Amygdala (tissue), 56 donors: ENCODE measurements around the gene ARHGAP21.
"Not testable (repeated sequence)": the region's sequence is repeated elsewhere in the genome, so short reads cannot be mapped to it uniquely, and the experiment has no call there.

ENCODE experiments used
- DNase-seq, 56 donors: peaks; one replicate each; lab custom pipeline; 2025; lab: John Stamatoyannopoulos, UW

ARHGAP21 gene

GRCh38 chr10:24723788-24724380 is at the start of gene ARHGAP21:
Gene ARHGAP21 (minus strand): TSS chr10:24723887. CDS start chr10:24721899, 1,988 bp downstream.
- peak in 51 of 56 donors; percentile 26 to 87 (median 70) for DNase-seq

GRCh38 chr10:24771943-24772694 is 48.4 kb upstream of the ARHGAP21 start:
- DNase-seq = no peak

DNA sequence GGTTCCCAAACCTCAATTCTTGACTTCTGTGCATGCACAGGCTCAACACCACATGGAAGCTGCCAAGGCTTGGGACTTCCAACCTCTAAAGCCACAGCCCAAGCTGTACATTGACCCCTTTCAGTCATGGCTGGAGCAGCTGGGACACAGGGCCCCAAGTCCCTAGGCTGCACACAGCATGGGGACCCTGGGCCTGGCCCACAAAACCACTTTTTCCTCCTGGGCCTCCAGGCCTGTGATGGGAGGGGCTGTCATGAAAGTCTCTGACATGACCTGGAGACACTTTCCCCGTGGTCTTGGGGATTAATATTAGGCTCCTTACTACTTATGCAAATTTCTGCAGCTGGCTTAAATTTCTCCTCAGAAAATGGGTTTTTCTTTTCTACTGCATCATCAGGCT is 41.3 kb upstream of the ARHGAP21 start:
- not testable (repeated sequence) for DNase-seq

GRCh38 chr10:24762966-24763623 is 39.4 kb upstream of the ARHGAP21 start:
- DNase-seq = no peak

DNA sequence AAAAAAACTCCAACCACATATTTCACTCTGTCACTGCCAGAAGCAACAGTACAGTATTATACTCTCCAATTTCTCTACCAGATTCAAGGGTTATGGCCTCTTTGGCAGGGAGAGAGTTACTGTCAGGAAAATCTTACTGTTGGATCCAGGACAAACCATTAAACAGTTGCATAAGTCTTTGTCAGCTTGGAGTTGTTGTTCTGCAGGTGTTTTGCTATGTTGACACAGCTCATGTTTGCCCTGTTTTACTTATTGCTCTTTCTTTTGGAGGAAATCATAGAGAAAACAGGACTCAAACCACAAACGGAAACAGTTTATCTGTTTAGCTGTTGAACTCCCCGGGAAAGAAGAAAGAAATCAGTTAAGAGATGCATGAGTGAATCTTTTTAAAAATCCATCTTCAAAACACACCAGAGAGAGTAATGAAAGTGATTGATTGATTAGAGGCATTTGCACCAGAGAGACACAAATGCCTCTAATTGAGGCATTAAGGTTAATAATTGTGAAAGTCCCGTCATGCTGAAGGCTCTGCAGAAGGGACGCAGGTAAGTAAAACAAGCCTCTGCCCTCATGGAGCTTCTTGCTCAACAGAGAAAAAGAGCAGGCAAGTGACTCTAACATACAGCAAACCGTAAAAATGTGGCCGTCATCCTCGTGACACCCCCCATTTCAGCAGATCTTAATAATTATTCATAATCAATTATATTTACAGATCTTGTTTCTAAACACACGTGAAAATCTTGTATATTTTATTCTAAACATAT is 38.7 kb upstream of the ARHGAP21 start:
- no peak for DNase-seq

GRCh38 chr10:24759672-24760071 is 36.0 kb upstream of the ARHGAP21 start:
- DNase-seq = no peak

DNA sequence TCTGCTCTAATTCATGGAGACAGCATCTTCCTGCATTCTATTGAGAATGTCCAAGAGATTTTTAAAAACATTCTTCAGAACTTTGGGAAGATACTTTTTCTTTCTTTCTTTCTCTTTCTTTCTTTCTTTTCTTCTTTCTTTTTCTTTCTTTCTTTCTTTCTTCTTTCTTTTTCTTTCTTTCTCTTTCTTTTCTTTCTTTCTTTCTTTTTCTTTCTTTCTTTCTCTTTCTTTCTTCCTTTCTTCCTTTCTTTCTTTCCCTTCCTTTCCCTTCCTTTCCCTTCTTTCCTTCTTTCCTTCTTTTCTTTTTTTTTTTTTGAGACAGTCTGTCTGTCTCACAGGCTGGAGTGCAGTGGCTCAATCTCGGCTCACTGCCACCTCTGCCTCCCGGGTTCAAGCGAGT is 34.6 kb upstream of the ARHGAP21 start:
- not testable (repeated sequence) for DNase-seq

DNA sequence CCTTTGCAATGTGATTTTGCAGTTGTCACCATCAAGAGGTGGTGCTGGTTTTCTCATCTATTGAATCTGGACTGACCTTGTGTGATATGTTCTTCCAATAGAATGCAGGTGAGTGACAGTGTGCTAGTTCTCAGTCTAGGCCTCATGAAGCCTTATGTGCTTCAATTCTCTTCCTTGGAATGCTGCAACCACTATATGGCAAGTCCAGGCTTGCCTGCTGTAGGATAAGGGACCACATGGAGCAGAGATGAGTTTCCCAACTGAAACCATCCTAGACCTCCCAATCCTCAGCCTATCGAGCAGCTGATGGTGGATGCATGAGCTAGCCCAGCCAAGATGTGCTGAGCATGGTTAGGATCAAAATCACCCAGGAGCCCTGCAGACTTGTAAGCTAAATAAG is 32.6 kb upstream of the ARHGAP21 start:
- DNase-seq = no peak

- DNase-seq = no peak
These were observed 28.0 kb upstream of the ARHGAP21 start for GRCh38 chr10:24751716-24752115.

DNA sequence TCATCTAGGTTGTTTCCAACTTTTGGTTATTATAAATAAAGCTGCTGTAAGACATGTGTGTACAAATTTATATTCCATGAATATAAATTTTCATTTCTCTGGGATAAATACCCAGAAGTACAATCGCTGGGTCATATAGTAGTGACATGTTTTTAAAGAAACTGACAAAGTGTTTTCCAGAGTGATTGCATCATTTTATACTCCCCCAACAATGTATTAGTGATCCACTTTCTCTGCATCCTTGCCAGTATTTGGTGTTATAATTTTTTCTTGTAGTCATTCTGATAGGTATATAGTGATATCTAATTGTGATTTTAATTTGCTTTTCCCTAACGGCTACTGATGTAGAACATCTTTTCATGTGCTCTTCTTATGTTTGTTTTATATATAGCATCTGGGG is 27.0 kb upstream of the ARHGAP21 start:
- DNase-seq = no peak

GRCh38 chr10:24748214-24748613 is 24.5 kb upstream of the ARHGAP21 start:
- DNase-seq = no peak

GRCh38 chr10:24744946-24745345 is 21.3 kb upstream of the ARHGAP21 start:
- peak in 6 of 56 donors; percentile 2 to 38 (median 20) for DNase-seq

DNA sequence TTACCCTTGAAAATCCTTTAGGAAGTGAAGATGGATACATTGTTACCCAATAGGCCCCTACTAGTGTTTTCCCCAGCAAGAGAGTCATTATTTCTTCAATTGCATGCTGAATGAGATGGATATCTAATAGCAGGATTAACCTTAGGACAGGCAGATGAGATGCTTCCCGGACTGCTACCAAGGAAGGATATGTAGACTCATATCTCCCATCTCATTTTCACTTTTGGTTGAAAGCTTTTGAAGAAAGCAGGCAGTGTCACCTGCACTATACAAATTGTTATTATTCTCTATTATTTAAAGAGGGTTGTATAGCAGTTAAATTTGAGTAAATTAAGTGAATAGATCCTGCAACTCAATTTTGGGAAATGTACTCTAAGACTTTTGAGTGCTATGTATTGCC is 17.0 kb upstream of the ARHGAP21 start:
- no peak for DNase-seq

DNA sequence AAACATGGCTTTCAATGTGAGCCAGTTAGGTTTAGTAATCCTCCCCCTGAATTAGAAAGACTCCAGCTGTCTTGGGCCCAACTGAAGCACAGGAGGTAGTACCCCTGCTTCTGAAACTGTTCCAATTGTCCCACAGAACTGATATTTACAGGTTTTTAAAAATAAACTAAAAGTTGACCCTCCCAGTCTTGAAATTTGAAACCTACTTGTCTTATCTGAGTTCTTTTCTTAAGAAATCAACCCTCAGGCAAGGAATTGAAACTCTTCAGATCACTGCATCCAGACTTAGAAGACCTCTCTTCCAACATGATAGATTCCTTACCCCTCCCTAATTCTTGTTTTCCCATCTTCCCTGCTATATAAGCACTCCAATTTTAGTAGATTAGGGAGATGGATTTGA is 13.3 kb upstream of the ARHGAP21 start:
- no peak for DNase-seq

DNA sequence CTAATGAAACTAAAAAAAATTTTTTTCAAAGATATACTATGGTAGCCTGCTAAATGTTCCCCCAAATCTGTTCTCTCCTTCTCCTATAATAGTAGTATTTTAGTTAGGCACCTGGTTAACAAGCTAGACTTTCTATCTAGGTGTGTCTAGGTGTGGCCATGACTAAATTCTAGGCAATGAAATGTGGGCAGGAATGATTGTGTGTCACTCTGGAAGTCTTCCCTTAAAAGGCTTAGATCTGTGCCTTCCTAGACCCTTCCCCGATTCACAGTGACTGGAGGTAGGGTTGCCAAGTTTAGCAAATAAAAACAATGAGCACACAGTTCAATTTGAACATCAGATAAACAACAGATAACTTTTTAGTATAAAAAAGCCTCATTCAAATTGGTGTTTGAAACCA is 8.3 kb upstream of the ARHGAP21 start:
- no peak for DNase-seq

DNA sequence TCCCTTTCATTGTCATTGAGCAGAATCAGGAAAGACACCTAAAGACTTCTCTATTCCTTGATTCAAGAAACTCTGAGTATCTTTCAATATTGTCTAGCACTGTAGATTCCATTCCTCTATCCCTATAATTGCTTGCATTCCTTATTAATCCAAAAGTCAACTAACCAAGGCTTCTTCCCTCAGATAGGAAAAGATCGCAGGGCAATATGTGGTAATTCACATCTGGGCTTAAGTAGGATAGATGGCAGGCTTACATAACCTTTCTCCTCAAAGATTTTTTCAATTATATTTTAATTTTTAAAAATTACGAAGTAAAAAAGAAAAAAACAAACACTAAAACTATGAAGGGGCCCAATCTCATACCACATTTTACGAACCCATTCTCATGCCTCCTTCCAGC is 7.1 kb upstream of the ARHGAP21 start:
- no peak for DNase-seq

GRCh38 chr10:24727786-24728185 is 4.1 kb upstream of the ARHGAP21 start:
- no peak for DNase-seq

- DNase-seq = no peak
These were observed 2.9 kb upstream of the ARHGAP21 start for GRCh38 chr10:24726626-24727025.

DNA sequence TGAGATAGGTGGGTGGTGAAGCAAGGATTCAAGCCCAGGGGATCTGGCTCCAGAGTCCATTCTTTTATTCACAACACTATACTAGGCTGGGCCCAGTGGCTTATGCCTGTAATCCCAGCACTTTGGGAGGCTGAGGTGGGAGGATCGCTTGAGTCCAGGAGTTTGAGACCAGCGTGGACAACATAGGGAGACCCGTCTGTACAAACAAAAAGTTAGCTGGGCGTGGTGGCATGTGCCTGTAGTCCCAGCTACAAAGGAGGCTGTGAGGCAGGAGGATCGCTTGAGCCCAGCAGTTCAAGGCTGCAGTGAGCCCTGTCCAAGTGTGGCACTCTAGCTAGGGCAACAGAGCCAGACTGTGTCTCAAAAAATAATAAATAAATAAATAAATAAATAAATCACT is 2.3 kb upstream of the ARHGAP21 start:
- not testable (repeated sequence) for DNase-seq

- DNase-seq = peak; percentile 82 to 100 (median 98)
These were observed 918 bp upstream of the ARHGAP21 start for GRCh38 chr10:24724381-24725228.
